PFSK-1 (cell line): Measurements from ENCODE around the gene C8G.

Experiments used
- FOXP2 ChIP-seq: optimal IDR thresholded peaks from 2 replicates; pipeline ENCODE3; 2011; ENCODE audit warnings: borderline replicate concordance, control low read depth, inconsistent platforms; ENCODE audit not compliant: insufficient read depth; ENCODE audit errors: extremely low read length, extremely low read depth
- POLR2AphosphoS5 ChIP-seq: IDR thresholded peaks from 2 replicates; pipeline ENCODE4 v1.6.1; 2012; ENCODE audit warnings: low read depth, mild to moderate bottlenecking, control low read depth, low read length, moderate library complexity
- REST ChIP-seq, 2 experiments: IDR thresholded peaks; 2 replicates each; pipeline versions ENCODE4 v1.6.1 to v1.8.0; 2011 to 2012; ENCODE audit warnings: low read depth in 2 of 2, low read length in 2 of 2, control low read depth in 1 of 2, inconsistent platforms in 1 of 2, mild to moderate bottlenecking in 1 of 2, moderate library complexity in 1 of 2; ENCODE audit not compliant: insufficient read depth in 1 of 2
- SIN3A ChIP-seq: IDR thresholded peaks from 2 replicates; pipeline ENCODE4 v1.6.1; 2012; ENCODE audit warnings: mild to moderate bottlenecking, low read length, moderate library complexity, borderline replicate concordance; ENCODE audit not compliant: insufficient read depth
- TAF1 ChIP-seq: IDR thresholded peaks from 2 replicates; pipeline ENCODE4 v1.6.1; 2012; ENCODE audit warnings: low read length, control low read depth, borderline replicate concordance; ENCODE audit not compliant: insufficient read depth

The C8G gene

DNA sequence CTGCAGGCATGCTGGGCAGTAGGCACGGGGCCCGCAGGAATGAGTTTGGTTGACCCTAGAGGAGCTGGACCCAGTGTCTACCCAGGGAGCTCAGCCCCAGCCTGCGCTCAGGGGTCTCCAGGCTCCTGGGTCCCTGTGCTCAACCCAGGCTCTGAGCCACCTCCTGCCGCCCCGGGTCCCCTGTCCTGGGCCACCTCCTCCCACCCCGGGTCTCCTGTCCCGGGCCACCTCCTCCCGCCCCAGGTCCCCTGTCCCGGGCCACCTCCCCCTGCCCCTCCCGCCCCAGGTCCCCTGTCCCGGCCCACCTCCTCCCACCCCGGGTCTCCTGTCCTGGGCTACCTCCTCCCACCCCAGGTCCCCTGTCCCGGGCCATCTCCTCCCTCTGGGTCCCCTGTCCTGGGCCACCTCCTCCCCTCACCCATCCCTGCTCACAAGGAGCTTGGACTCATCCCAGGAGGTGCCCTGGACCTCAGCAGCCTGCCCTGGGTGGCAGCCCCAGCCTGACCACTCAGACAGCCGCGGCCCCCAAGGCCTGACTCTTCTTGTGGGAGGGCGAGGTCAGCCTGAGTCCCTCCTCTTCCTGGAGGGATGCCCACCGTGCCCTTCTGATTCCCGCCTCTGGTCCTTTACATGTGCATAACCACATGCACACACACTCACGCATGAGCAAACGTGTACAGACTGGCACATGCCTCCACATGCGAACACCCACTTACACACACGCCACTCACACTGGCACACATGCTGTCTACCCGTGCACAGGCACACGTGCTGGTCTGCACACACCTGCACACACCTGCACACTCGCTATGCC lies 9.4 kb downstream of the C8G start:
- TF ChIP-seq FOXP2 (no peak), REST (IDR thresholded peaks at IDR 0.05; ENCODE audit: insufficient read depth in 1 of 2, low read depth in 2 of 2, low read length in 2 of 2) (no peak), TAF1 (no peak), SIN3A (no peak), POLR2AphosphoS5 (no peak)

GRCh38 chr9:136955202-136955942 lies 10.3 kb downstream of the C8G start:
- TF ChIP-seq TAF1 = no peak
- no peak for TF ChIP-seq REST (IDR thresholded peaks at IDR 0.05; ENCODE audit: insufficient read depth in 1 of 2, low read depth in 2 of 2, low read length in 2 of 2)
- TF ChIP-seq FOXP2 = no peak
- no peak for TF ChIP-seq SIN3A
- no peak for TF ChIP-seq POLR2AphosphoS5

- TF ChIP-seq REST (IDR thresholded peaks at IDR 0.05; ENCODE audit: insufficient read depth in 1 of 2, low read depth in 2 of 2, low read length in 2 of 2) (no peak), FOXP2 (no peak), SIN3A (no peak), POLR2AphosphoS5 (no peak), TAF1 (no peak)
These were observed 10.9 kb downstream of the C8G start for GRCh38 chr9:136955943-136956335.

GRCh38 chr9:136956604-136957003 lies 11.6 kb downstream of the C8G start:
- no peak for TF ChIP-seq SIN3A
- no peak for TF ChIP-seq FOXP2
- no peak for TF ChIP-seq TAF1
- no peak for TF ChIP-seq REST (IDR thresholded peaks at IDR 0.05; ENCODE audit: insufficient read depth in 1 of 2, low read depth in 2 of 2, low read length in 2 of 2)
- TF ChIP-seq POLR2AphosphoS5 = no peak
